RWPE2 (cell line): ENCODE data around the gene MAST2.

Experiments
- ATAC-seq: fragments of 200-7000 bp; cut with Tn5 transposase; 3 replicates; pipeline ENCODE4 v1.9.1; 2021; ENCODE audit warnings: low read depth
- DNase-seq: peaks from one replicate; pipeline ENCODE4 v3.0.0-alpha.2; 2020; ENCODE audit warnings: low spot score
- H3K27ac ChIP-seq: fragments of 450-650 bp; 2 replicates; pipeline ENCODE4 v1.5.1; 2017; ENCODE audit warnings: mild to moderate bottlenecking; ENCODE audit not compliant: poor library complexity, severe bottlenecking
- H3K27me3 ChIP-seq: fragments of 250-450 bp; sonication (Bioruptor Pico); 2 replicates; pipeline ENCODE4 v1.5.1; 2021; ENCODE audit warnings: mild to moderate bottlenecking, moderate library complexity; ENCODE audit not compliant: insufficient read depth, poor library complexity, severe bottlenecking
- H3K36me3 ChIP-seq: fragments of 250-450 bp; sonication (Bioruptor Pico); 2 replicates; pipeline ENCODE4 v1.5.1; 2020; ENCODE audit warnings: low read depth, mild to moderate bottlenecking, moderate library complexity
- H3K4me1 ChIP-seq: fragments of 250-450 bp; sonication (Bioruptor Pico); 2 replicates; pipeline ENCODE4 v1.5.1; 2021; ENCODE audit warnings: mild to moderate bottlenecking, moderate library complexity; ENCODE audit not compliant: insufficient read depth, poor library complexity, severe bottlenecking
- H3K4me3 ChIP-seq: fragments of 250-450 bp; sonication (Bioruptor Pico); 2 replicates; pipeline ENCODE4 v1.5.1; 2021; ENCODE audit warnings: mild to moderate bottlenecking, moderate library complexity; ENCODE audit not compliant: severe bottlenecking
- H3K9me3 ChIP-seq: fragments of 250-450 bp; sonication (Bioruptor Pico); 2 replicates; pipeline ENCODE4 v1.5.1; 2021; ENCODE audit warnings: mild to moderate bottlenecking, moderate library complexity; ENCODE audit not compliant: severe bottlenecking
- CTCF ChIP-seq: fragments of 450-650 bp; IDR thresholded peaks from one replicate; pipeline ENCODE4 v1.5.1; 2017; ENCODE audit warnings: mild to moderate bottlenecking, moderate library complexity; ENCODE audit not compliant: poor library complexity, severe bottlenecking

MAST2 gene

GRCh38 chr1:45989249-45989648 lies 185.8 kb downstream of the MAST2 start:
- no peak for ATAC-seq
- DNase-seq = no peak
- H3K4me3 ChIP-seq = no peak overlapping the region
- TF ChIP-seq CTCF = no peak
- no peaks in the 10 kb centered on the region for H3K36me3 ChIP-seq
- H3K4me1 ChIP-seq = no peaks in the 10 kb centered on the region
- H3K27ac ChIP-seq = no peak overlapping the region
- no peaks in the 10 kb centered on the region for H3K27me3 ChIP-seq
- no peaks in the 10 kb centered on the region for H3K9me3 ChIP-seq

- TF ChIP-seq CTCF = no peak
- H3K4me3 ChIP-seq = no peak overlapping the region
- H3K27me3 ChIP-seq = no peaks in the 10 kb centered on the region
- no peak for DNase-seq
- H3K9me3 ChIP-seq = no peaks in the 10 kb centered on the region
- ATAC-seq = no peak
- no peaks in the 10 kb centered on the region for H3K4me1 ChIP-seq
- H3K27ac ChIP-seq = no peak overlapping the region
- no peaks in the 10 kb centered on the region for H3K36me3 ChIP-seq
Measured at GRCh38 chr1:45994423-45994822, 191.0 kb downstream of the MAST2 start.

- H3K9me3 ChIP-seq = no peaks in the 10 kb centered on the region
- TF ChIP-seq CTCF = no peak
- H3K4me1 ChIP-seq = no peaks in the 10 kb centered on the region
- DNase-seq (no peak), ATAC-seq (no peak)
- H3K27me3 ChIP-seq = no peaks in the 10 kb centered on the region
- H3K27ac ChIP-seq = no peak overlapping the region
- no peaks in the 10 kb centered on the region for H3K36me3 ChIP-seq
- H3K4me3 ChIP-seq = no peak overlapping the region
Measured at GRCh38 chr1:45995298-45995697, 191.9 kb downstream of the MAST2 start.

GRCh38 chr1:45998020-45998617 lies 194.7 kb downstream of the MAST2 start:
- H3K27ac ChIP-seq = no peak overlapping the region
- no peaks in the 10 kb centered on the region for H3K9me3 ChIP-seq
- H3K36me3 ChIP-seq = no peaks in the 10 kb centered on the region
- no peak overlapping the region for H3K4me3 ChIP-seq
- TF ChIP-seq CTCF = no peak
- no peaks in the 10 kb centered on the region for H3K27me3 ChIP-seq
- H3K4me1 ChIP-seq = no peaks in the 10 kb centered on the region
- DNase-seq = no peak
- no peak for ATAC-seq

GRCh38 chr1:45999507-45999906 lies 196.1 kb downstream of the MAST2 start:
- ATAC-seq = no peak
- TF ChIP-seq CTCF = no peak
- H3K27me3 ChIP-seq = no peaks in the 10 kb centered on the region
- H3K36me3 ChIP-seq = no peaks in the 10 kb centered on the region
- no peaks in the 10 kb centered on the region for H3K9me3 ChIP-seq
- H3K4me3 ChIP-seq = no peak overlapping the region
- H3K4me1 ChIP-seq = no peaks in the 10 kb centered on the region
- no peak overlapping the region for H3K27ac ChIP-seq
- DNase-seq = no peak
